Measurements from ENCODE around the gene KLHDC7A.

KLHDC7A gene

DNA sequence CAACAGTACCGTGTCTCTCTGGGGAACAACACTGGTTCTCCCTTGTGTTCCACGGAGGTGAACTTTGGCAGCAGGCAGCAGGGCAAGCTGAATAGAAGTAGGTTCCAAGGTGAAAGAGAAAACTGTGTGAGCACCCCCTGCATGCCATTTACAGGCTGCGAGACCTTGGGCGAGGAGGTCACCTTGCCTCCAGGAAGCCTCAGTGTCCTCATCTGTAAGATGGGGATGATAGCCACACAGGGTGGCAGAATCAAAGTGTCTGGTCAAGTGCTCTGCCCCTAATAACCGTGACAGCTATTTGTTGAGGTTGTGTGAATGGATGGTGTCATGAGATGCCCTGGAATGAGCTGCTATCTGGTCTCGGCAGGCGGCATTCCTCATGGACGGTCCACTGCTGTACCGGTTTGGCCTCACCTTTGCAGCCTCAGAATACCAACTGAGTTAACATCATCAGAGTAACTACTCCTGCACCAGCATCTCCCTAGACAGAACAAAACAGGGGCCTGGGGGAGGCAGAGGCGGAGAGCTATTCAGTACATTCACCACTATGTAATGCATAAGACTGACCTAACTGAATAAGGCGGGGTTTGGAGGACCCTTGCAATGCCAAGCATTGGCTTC, 7.4 kb upstream of the KLHDC7A start:
- Histone ChIP-seq H3K4me1 (ENCODE audit: control insufficient read depth, insufficient read depth, low read length, poor library complexity, severe bottlenecking) (no peaks in the 10 kb centered on the region), H3K36me3 (ENCODE audit: control insufficient read depth, insufficient read depth, low read length) (no peaks in the 10 kb centered on the region), H3K9me3 (ENCODE audit: control insufficient read depth, low read length) (no peaks in the 10 kb centered on the region), H3K4me3 (ENCODE audit: extremely low read depth, insufficient read depth, low read length, poor library complexity, severe bottlenecking) (no peak overlapping the region), H3K27ac (ENCODE audit: low read depth, low read length, severe bottlenecking) (no peak overlapping the region)
- WGBS, 2 experiments (ENCODE audit: insufficient coverage in 2 of 2), result 88% methylated on average over 7 to 9 of the region's 11 CpGs

DNA sequence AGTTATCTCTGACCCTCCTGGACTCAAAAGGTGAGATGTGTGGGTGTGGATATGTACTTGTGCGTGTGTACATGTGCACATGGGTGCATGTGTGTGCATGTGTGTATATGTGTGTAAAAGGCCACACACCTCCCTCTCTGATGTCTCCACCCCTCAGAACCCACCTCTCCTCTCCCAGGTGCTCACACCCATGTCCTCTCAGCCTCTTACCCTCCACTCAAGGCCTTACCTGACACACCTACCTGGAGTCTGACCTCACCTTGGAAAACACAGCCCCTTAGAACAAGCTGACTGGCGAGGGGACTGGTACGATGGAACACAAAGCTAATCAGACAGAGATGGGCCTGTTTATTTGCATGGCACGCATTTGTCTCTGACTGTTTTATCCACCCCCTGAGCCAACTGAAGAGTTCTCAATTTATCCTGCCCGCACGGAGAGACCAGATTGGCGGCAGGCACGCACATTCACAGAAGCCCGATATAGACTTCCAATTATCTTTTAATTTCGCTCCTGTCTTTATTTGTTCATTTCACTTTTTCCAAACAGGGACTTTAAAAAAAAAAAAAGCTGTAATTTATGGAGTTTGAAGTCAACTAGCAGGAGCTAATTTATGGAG, 6.1 kb upstream of the KLHDC7A start:
- no peak overlapping the region for H3K27ac ChIP-seq (ENCODE audit: low read depth, low read length, severe bottlenecking)
- 92 to 95% methylated on average over 6 of the region's 10 CpGs for WGBS, 2 experiments (ENCODE audit: insufficient coverage in 2 of 2)
- H3K4me3 ChIP-seq (ENCODE audit: extremely low read depth, insufficient read depth, low read length, poor library complexity, severe bottlenecking), result no peak overlapping the region
- no peaks in the 10 kb centered on the region for H3K36me3 ChIP-seq (ENCODE audit: control insufficient read depth, insufficient read depth, low read length)
- H3K4me1 ChIP-seq (ENCODE audit: control insufficient read depth, insufficient read depth, low read length, poor library complexity, severe bottlenecking), result no peaks in the 10 kb centered on the region
- H3K9me3 ChIP-seq (ENCODE audit: control insufficient read depth, low read length), result no peaks in the 10 kb centered on the region

- Histone ChIP-seq H3K36me3 (ENCODE audit: control insufficient read depth, insufficient read depth, low read length) (no peaks in the 10 kb centered on the region), H3K9me3 (ENCODE audit: control insufficient read depth, low read length) (no peaks in the 10 kb centered on the region), H3K4me1 (ENCODE audit: control insufficient read depth, insufficient read depth, low read length, poor library complexity, severe bottlenecking) (peaks cover 2% of the 10 kb centered on the region), H3K4me3 (ENCODE audit: extremely low read depth, insufficient read depth, low read length, poor library complexity, severe bottlenecking) (no peak overlapping the region), H3K27ac (ENCODE audit: low read depth, low read length, severe bottlenecking) (no peak overlapping the region)
- 62 to 71% methylated on average over 7 to 9 of the region's 10 CpGs for WGBS, 2 experiments (ENCODE audit: insufficient coverage in 2 of 2)
Observed at GRCh38 chr1:18475234-18475905, 5.4 kb upstream of the KLHDC7A start.

DNA sequence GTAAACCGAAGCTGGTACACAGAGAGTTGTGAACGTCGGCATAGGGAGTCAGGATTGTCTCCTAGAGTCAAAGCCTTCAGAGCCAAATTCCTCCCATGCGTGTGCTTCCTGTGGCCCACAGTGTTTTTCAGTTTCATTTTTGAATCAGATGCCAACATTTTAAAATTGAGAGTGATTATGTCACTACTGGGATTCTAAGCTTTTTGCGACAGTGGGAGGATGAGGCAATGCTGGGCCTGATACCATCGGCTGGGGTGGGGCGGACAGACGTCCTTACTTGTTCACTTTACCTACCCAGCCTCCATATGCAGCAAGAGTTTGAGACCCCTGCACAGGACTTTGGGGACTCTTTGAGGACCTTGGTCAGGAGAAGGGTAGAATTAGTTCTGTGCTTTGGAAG, 1.3 kb upstream of the KLHDC7A start:
- no peaks in the 10 kb centered on the region for H3K9me3 ChIP-seq (ENCODE audit: control insufficient read depth, low read length)
- no peak overlapping the region for H3K27ac ChIP-seq (ENCODE audit: low read depth, low read length, severe bottlenecking)
- 91 to 93% methylated on average over 3 to 4 of the region's 8 CpGs for WGBS, 2 experiments (ENCODE audit: insufficient coverage in 2 of 2)

GRCh38 chr1:18481190-18481920, 625 bp downstream of the KLHDC7A start:
- H3K9me3 ChIP-seq (ENCODE audit: control insufficient read depth, low read length), result no peaks in the 10 kb centered on the region
- no peaks in the 10 kb centered on the region for H3K36me3 ChIP-seq (ENCODE audit: control insufficient read depth, insufficient read depth, low read length)
- H3K4me1 ChIP-seq (ENCODE audit: control insufficient read depth, insufficient read depth, low read length, poor library complexity, severe bottlenecking), result peaks cover 12% of the 10 kb centered on the region
- WGBS, 2 experiments (ENCODE audit: insufficient coverage in 2 of 2), result 74 to 81% methylated on average over 14 to 16 of the region's 25 CpGs
- no peak overlapping the region for H3K4me3 ChIP-seq (ENCODE audit: extremely low read depth, insufficient read depth, low read length, poor library complexity, severe bottlenecking)
- H3K27ac ChIP-seq (ENCODE audit: low read depth, low read length, severe bottlenecking), result no peak overlapping the region

More for the DNA sequence above, 1.3 kb upstream of the KLHDC7A start:
- Histone ChIP-seq H3K4me1 (ENCODE audit: control insufficient read depth, insufficient read depth, low read length, poor library complexity, severe bottlenecking) (peaks cover 12% of the 10 kb centered on the region), H3K36me3 (ENCODE audit: control insufficient read depth, insufficient read depth, low read length) (no peaks in the 10 kb centered on the region), H3K4me3 (ENCODE audit: extremely low read depth, insufficient read depth, low read length, poor library complexity, severe bottlenecking) (no peak overlapping the region)

DNA sequence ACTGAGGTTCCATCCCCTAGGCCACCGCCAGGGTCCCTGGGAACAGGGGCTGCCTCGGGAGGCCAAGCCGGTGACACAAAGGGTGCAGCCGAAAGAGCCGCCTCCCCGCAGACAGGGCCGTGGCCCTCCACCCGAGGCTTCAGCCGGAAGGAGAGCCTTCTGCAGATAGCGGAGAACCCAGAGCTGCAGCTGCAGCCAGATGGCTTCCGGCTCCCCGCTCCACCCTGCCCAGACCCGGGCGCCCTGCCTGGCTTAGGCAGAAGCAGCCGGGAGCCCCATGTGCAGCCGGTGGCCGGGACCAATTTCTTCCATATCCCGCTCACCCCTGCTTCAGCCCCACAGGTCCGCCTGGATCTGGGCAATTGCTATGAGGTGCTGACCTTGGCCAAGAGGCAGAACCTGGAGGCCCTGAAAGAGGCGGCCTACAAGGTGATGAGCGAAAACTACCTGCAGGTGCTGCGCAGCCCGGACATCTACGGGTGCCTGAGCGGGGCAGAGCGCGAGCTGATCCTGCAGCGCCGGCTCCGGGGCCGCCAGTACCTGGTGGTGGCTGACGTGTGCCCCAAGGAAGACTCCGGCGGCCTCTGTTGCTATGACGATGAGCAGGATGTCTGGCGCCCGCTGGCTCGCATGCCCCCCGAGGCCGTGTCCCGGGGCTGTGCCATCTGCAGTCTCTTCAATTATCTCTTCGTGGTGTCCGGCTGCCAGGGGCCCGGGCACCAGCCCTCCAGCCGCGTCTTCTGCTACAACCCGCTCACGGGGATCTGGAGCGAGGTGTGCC, 1.4 kb downstream of the KLHDC7A start:
- peaks cover 12% of the 10 kb centered on the region for H3K4me1 ChIP-seq (ENCODE audit: control insufficient read depth, insufficient read depth, low read length, poor library complexity, severe bottlenecking)
- no peaks in the 10 kb centered on the region for H3K9me3 ChIP-seq (ENCODE audit: control insufficient read depth, low read length)
- WGBS, 2 experiments (ENCODE audit: insufficient coverage in 2 of 2), result 93% methylated on average over 46 to 49 of the region's 49 CpGs
- H3K4me3 ChIP-seq (ENCODE audit: extremely low read depth, insufficient read depth, low read length, poor library complexity, severe bottlenecking), result no peak overlapping the region
- H3K36me3 ChIP-seq (ENCODE audit: control insufficient read depth, insufficient read depth, low read length), result no peaks in the 10 kb centered on the region
- H3K27ac ChIP-seq (ENCODE audit: low read depth, low read length, severe bottlenecking), result no peak overlapping the region

DNA sequence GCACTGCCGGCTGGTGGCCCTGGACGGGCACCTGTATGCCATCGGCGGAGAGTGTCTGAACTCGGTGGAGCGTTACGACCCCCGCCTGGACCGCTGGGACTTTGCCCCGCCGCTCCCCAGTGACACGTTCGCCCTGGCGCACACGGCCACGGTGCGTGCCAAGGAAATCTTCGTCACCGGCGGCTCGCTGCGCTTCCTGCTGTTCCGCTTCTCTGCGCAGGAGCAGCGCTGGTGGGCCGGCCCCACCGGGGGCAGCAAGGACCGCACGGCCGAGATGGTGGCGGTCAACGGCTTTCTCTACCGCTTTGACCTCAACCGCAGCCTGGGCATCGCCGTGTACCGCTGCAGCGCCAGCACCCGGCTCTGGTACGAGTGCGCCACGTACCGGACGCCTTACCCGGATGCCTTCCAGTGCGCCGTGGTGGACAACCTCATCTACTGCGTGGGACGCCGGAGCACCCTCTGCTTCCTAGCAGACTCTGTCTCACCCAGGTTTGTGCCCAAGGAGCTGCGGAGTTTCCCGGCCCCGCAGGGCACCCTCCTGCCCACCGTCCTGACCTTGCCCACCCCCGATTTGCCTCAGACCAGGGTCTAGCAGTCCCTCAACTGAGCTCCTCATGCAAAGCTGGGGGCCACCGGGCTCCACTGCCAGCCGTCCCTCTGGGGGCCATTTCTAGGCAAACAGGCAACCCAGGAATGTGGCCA, 2.1 kb downstream of the KLHDC7A start:
- Histone ChIP-seq H3K4me3 (ENCODE audit: extremely low read depth, insufficient read depth, low read length, poor library complexity, severe bottlenecking) (no peak overlapping the region), H3K4me1 (ENCODE audit: control insufficient read depth, insufficient read depth, low read length, poor library complexity, severe bottlenecking) (peaks cover 12% of the 10 kb centered on the region), H3K9me3 (ENCODE audit: control insufficient read depth, low read length) (no peaks in the 10 kb centered on the region), H3K27ac (ENCODE audit: low read depth, low read length, severe bottlenecking) (no peak overlapping the region), H3K36me3 (ENCODE audit: control insufficient read depth, insufficient read depth, low read length) (no peaks in the 10 kb centered on the region)
- WGBS, 2 experiments (ENCODE audit: insufficient coverage in 2 of 2), result 93 to 97% methylated on average over 55 to 56 of the region's 57 CpGs

DNA sequence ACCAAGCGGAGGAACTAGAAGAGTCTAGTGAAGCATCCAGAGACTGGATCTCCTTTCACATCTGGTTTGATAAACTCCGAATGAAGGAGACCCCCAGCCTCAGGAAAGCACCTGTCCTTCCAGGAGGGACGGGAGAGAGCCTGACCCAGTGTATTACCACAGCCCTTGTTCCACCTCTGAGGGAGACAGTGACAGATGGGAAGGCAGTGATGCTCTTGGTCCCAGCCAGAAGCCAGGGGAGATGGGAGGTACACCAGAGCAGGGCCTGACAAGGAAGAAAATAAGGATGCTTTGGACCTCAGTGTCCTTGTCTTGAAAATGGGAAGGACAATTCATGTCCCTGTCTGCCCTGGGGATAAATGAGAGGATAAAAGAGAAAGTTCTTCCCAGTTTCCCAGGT, 3.5 kb downstream of the KLHDC7A start:
- WGBS, 2 experiments (ENCODE audit: insufficient coverage in 2 of 2), result 90 to 96% methylated on average over 2 to 3 of the region's 3 CpGs
- Histone ChIP-seq H3K9me3 (ENCODE audit: control insufficient read depth, low read length) (no peaks in the 10 kb centered on the region), H3K27ac (ENCODE audit: low read depth, low read length, severe bottlenecking) (no peak overlapping the region), H3K4me3 (ENCODE audit: extremely low read depth, insufficient read depth, low read length, poor library complexity, severe bottlenecking) (no peak overlapping the region), H3K36me3 (ENCODE audit: control insufficient read depth, insufficient read depth, low read length) (no peaks in the 10 kb centered on the region), H3K4me1 (ENCODE audit: control insufficient read depth, insufficient read depth, low read length, poor library complexity, severe bottlenecking) (peaks cover 12% of the 10 kb centered on the region)

- no peaks in the 10 kb centered on the region for H3K36me3 ChIP-seq (ENCODE audit: control insufficient read depth, insufficient read depth, low read length)
- no peak overlapping the region for H3K27ac ChIP-seq (ENCODE audit: low read depth, low read length, severe bottlenecking)
- H3K4me3 ChIP-seq (ENCODE audit: extremely low read depth, insufficient read depth, low read length, poor library complexity, severe bottlenecking), result no peak overlapping the region
- H3K9me3 ChIP-seq (ENCODE audit: control insufficient read depth, low read length), result no peaks in the 10 kb centered on the region
- WGBS, 2 experiments (ENCODE audit: insufficient coverage in 2 of 2), result 75 to 79% methylated on average over 2 of the region's 2 CpGs
- peaks cover 12% of the 10 kb centered on the region for H3K4me1 ChIP-seq (ENCODE audit: control insufficient read depth, insufficient read depth, low read length, poor library complexity, severe bottlenecking)
Observed at GRCh38 chr1:18484721-18485120, 4.0 kb downstream of the KLHDC7A start.

DNA sequence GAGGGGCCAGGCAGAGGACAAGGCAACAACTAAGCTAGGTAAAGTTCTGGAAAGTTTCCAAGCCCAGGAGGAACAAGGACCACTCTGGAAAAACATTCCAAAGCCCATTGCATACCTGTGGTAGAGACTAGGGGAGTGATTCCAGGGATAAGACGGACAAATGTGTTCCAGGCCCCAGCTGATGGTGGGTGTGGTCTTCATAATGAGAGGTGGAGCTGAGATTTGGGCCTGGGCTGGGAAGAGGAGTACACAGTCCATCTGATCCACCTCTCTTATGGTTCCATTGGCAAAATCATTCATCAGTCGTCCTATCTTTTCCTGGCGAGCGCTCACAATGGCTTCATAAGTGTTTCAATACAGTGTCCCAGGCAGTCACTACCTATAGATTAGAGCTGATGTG, 4.5 kb downstream of the KLHDC7A start:
- H3K4me1 ChIP-seq (ENCODE audit: control insufficient read depth, insufficient read depth, low read length, poor library complexity, severe bottlenecking), result peaks cover 11% of the 10 kb centered on the region
- H3K27ac ChIP-seq (ENCODE audit: low read depth, low read length, severe bottlenecking), result no peak overlapping the region
- H3K9me3 ChIP-seq (ENCODE audit: control insufficient read depth, low read length), result no peaks in the 10 kb centered on the region
- H3K4me3 ChIP-seq (ENCODE audit: extremely low read depth, insufficient read depth, low read length, poor library complexity, severe bottlenecking), result no peak overlapping the region
- 76 to 93% methylated on average over 3 to 4 of the region's 4 CpGs for WGBS, 2 experiments (ENCODE audit: insufficient coverage in 2 of 2)
- no peaks in the 10 kb centered on the region for H3K36me3 ChIP-seq (ENCODE audit: control insufficient read depth, insufficient read depth, low read length)

Data from mesodermal cell (in vitro differentiated cells).